Upper lobe of left lung (tissue), 4 donors: ENCODE results near the gene CDH11.

Experiments
- CTCF ChIP-seq, 6 experiments: fragments of 450-650 bp in 4 of 6; fragments of 200-600 bp in 2 of 6; sonication (generic) in 2 of 6; IDR thresholded peaks; one replicate each; pipeline ENCODE4 v1.5.1; 2016 to 2019; ENCODE audit warnings: antibody characterized with exemption in 6 of 6
- EP300 ChIP-seq, 4 donors: sonication (generic); formaldehyde crosslinking; IDR thresholded peaks; one replicate each; pipeline ENCODE4 v1.5.1; 2017; ENCODE audit warnings: antibody characterized with exemption in 4 of 4, control low read depth in 2 of 4
- POLR2A ChIP-seq, 4 donors: fragments of 450-650 bp; IDR thresholded peaks; one replicate each; pipeline ENCODE4 v1.5.1; 2016 to 2017; ENCODE audit warnings: antibody characterized with exemption in 4 of 4, mild to moderate bottlenecking in 2 of 4
- POLR2AphosphoS5 ChIP-seq, 2 donors: sonication (generic); formaldehyde crosslinking; IDR thresholded peaks; one replicate each; pipeline ENCODE4 v1.5.1; 2017; ENCODE audit warnings: antibody characterized with exemption in 2 of 2

- TF ChIP-seq POLR2A (IDR thresholded peaks at IDR 0.05) (no peak), CTCF (IDR thresholded peaks at IDR 0.05) (peak in 3 of 6 experiments; percentile 9 to 17 (median 13)), POLR2AphosphoS5 (IDR thresholded peaks at IDR 0.05) (no peak), EP300 (IDR thresholded peaks at IDR 0.05) (no peak)
Observed at GRCh38 chr16:64983963-64984362, 137.9 kb downstream of the CDH11 start.
